HG03159 (cell line): ENCODE data around the gene ADAMTS10.
"Not testable (repeated sequence)": the region's sequence is repeated elsewhere in the genome, so short reads cannot be mapped to it uniquely, and the experiment has no call there.

Experiments
- ATAC-seq: cut with Tn5 transposase; IDR thresholded peaks from one replicate; pipeline ENCODE4 v1.9.1; 2021; ENCODE audit warnings: mild to moderate bottlenecking, moderate library complexity; ENCODE audit not compliant: unreplicated experiment

Gene ADAMTS10

GRCh38 chr19:8629184-8629583, 18.7 kb upstream of the ADAMTS10 start:
- no peak for ATAC-seq

GRCh38 chr19:8626842-8627241, 16.3 kb upstream of the ADAMTS10 start:
- ATAC-seq: no peak

- ATAC-seq: not testable (repeated sequence)
Observed at GRCh38 chr19:8622886-8623285, 12.4 kb upstream of the ADAMTS10 start.

GRCh38 chr19:8618751-8619150, 8.2 kb upstream of the ADAMTS10 start:
- no peak for ATAC-seq

GRCh38 chr19:8617984-8618383, 7.5 kb upstream of the ADAMTS10 start:
- no peak for ATAC-seq

GRCh38 chr19:8617325-8617724, 6.8 kb upstream of the ADAMTS10 start:
- not testable (repeated sequence) for ATAC-seq

- ATAC-seq: no peak
Observed at GRCh38 chr19:8616861-8617260, 6.3 kb upstream of the ADAMTS10 start.

- ATAC-seq: no peak
Observed at GRCh38 chr19:8615813-8616596, 5.5 kb upstream of the ADAMTS10 start.

- ATAC-seq: no peak
Observed at GRCh38 chr19:8615024-8615423, 4.5 kb upstream of the ADAMTS10 start.

GRCh38 chr19:8614455-8614854, 3.9 kb upstream of the ADAMTS10 start:
- ATAC-seq: no peak

GRCh38 chr19:8612807-8613171, 2.3 kb upstream of the ADAMTS10 start:
- no peak for ATAC-seq

GRCh38 chr19:8611877-8612806, 1.6 kb upstream of the ADAMTS10 start:
- ATAC-seq: no peak

GRCh38 chr19:8611391-8611876, 919 bp upstream of the ADAMTS10 start:
- no peak for ATAC-seq

GRCh38 chr19:8610936-8611300, 403 bp upstream of the ADAMTS10 start:
- no peak for ATAC-seq

- ATAC-seq: no peak
Observed at GRCh38 chr19:8609279-8610040, 1.1 kb downstream of the ADAMTS10 start.

- ATAC-seq: no peak
Observed at GRCh38 chr19:8608941-8609278, 1.6 kb downstream of the ADAMTS10 start.

GRCh38 chr19:8607386-8607785, 3.1 kb downstream of the ADAMTS10 start:
- ATAC-seq: no peak

GRCh38 chr19:8605514-8605913, 5.0 kb downstream of the ADAMTS10 start:
- no peak for ATAC-seq

- ATAC-seq: no peak
Observed at GRCh38 chr19:8601796-8602195, 8.7 kb downstream of the ADAMTS10 start.

- ATAC-seq: no peak
Observed at GRCh38 chr19:8600816-8601215, 9.7 kb downstream of the ADAMTS10 start.

- ATAC-seq: no peak
Observed at GRCh38 chr19:8600064-8600463, 10.5 kb downstream of the ADAMTS10 start.
